Right kidney (tissue), 1 donor: ENCODE data around the gene FAM177A1.
"Not testable (repeated sequence)": the region's sequence is repeated elsewhere in the genome, so short reads cannot be mapped to it uniquely, and the experiment has no call there.

Experiments
- DNase-seq: peaks from one replicate; pipeline ENCODE4 v3.0.0-alpha.2; 2016

FAM177A1 gene

DNA sequence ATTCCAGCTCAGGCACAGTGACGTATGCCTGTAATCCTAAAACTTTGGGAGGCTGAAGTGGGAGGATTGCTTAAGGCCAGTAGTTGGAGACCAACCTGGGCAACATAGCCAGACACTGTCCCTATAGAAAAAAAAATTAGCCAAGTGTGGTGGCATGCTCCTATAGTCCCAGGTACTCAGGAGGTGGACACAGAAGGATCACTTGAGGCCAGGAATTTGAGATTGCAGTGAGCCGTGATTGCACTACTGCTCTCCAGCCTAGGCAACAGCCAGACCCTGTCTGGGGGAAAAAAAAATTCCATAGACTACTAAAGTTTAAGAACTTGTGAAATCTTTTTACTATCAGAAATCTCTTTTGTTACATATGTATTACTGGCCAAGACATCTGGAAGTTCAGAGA lies 6.6 kb downstream of the FAM177A1 start:
- DNase-seq: no peak

- DNase-seq: not testable (repeated sequence)
Measured at GRCh38 chr14:35061113-35061791, 15.2 kb downstream of the FAM177A1 start.

DNA sequence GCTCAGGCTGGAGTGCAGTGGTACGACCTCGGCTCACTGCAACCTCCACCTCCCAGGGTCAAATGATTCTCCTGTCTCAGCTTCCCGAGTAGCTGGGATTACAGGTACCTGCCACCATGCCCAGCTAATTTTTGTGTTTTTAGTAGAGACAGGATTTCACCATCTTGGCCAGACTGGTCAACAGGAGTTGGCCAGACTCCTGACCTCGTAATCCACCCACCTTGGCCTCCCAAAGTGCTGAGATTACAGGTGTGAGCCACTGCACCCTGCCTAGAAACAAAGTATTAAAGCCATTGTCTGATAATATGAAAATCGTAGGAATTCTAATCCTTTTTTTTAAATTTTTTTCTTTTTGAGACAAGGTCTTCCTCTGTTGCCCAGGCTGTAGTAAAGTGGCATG lies 19.7 kb downstream of the FAM177A1 start:
- not testable (repeated sequence) for DNase-seq

GRCh38 chr14:35068238-35069012 lies 22.4 kb downstream of the FAM177A1 start:
- no peak for DNase-seq

- no peak for DNase-seq
Measured at GRCh38 chr14:35072226-35072625, 26.2 kb downstream of the FAM177A1 start.

DNA sequence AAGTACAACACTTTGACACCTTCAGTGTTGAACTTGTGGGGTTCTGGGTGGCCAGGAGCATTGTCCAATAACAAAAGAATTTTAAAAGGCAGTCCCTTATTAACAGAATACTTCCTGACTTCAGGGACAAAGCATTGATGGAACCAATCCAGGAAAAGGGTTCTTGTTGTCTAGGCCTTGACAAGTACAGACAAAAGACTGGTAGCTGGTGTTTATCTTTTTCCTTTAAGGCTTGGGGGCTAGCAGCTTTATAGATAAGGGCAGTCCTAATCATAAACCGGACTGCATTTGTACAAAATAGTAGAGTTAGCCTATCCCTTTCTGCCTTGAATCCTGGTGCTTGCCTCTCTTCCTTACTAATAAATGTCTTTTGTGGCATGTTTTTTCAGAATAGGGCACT lies 27.4 kb downstream of the FAM177A1 start:
- DNase-seq: no peak

DNA sequence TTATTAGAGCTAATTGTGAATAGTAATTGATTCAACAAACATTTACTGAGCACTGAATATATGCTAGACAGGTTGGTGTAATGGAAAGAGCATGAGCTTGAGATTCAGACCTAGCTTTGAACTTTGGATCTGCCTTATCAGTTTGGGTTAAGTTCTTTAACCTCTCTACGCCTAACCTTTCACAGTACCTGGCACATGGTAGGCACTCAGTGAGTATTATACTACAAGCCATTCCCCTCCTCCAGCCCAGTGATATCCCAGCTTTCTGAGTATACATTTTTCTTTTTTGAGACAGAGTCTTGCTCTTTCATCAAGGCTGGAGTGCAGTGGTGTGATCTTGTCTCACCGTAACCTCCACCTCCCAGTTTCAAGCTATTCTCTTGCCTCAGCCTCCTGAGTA lies 32.0 kb downstream of the FAM177A1 start:
- DNase-seq: no peak

GRCh38 chr14:35079742-35080141 lies 33.7 kb downstream of the FAM177A1 start:
- DNase-seq: no peak

DNA sequence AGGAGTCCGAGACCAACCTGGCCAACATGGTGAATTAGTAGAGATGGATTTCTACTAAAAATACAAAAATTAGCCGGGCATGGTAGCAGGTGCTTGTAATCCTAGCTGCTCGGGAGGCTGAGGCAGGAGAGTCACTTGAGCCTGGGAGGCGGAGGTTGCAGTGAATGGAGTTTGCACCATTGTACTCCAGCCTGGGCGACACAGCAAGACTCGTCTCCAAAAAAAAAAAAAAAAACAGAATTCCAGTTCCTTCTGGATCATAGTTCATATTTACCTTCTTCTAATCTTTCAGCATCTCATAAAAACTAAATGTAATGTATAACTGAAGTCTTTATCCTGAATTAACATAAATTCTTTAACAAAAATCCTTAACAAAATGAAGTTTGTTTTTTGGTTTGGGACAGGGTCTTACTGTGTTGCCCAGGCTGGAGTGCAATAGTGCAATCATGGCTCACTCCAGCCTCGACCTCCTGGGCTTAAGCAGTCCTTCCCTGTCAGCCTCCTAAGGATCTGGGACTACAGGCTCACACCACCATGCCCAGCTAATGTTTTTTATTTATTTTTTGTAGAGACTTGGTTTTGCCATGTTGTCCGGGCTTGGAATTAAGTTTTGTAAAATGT lies 37.6 kb downstream of the FAM177A1 start:
- DNase-seq: no peak

- no peak for DNase-seq
Measured at GRCh38 chr14:35085441-35085840, 39.4 kb downstream of the FAM177A1 start.

GRCh38 chr14:35088514-35088913 lies 42.4 kb downstream of the FAM177A1 start:
- no peak for DNase-seq

GRCh38 chr14:35094645-35095044 lies 48.6 kb downstream of the FAM177A1 start:
- DNase-seq: not testable (repeated sequence)

- no peak for DNase-seq
Measured at GRCh38 chr14:35107866-35108265, 61.8 kb downstream of the FAM177A1 start.

DNA sequence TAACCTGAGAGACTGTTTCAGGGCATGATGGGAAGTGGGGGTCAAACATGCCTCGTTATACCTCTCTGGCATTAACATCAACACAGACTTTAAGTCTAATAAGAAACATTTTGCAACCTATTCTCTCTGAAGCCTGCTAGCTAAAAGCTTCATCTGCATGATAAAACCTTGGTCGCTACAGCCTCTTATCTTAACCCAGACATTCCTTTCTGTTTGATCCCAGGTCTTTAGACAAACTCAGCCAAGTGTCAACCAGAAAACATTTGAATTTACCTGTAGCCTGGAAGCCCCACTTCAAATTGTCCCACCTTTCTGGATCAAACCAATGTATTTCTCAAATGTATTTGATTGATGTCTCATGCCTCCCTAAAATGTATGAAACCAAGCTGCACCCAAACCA lies 66.6 kb downstream of the FAM177A1 start:
- DNase-seq: no peak

GRCh38 chr14:35113308-35113950 lies 67.4 kb downstream of the FAM177A1 start:
- DNase-seq: no peak

DNA sequence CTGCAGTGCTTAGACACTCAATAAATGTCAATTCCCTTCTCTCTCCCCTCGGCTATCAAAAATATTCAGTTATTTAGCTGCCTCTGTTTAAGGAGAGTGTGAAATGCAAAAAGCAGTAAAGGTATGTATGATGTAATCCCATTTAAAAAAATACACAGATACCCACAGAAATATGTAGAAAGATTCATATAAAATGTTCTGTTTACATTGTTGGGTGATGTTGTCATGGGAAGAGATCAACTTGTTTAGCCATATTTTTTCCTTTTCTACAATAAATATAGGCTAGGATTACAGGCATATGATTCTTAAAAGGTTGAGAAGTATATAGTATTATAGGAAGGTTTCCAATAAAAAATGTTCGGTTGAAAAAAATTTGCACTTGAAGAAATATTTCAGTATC lies 68.0 kb downstream of the FAM177A1 start:
- DNase-seq: no peak

DNA sequence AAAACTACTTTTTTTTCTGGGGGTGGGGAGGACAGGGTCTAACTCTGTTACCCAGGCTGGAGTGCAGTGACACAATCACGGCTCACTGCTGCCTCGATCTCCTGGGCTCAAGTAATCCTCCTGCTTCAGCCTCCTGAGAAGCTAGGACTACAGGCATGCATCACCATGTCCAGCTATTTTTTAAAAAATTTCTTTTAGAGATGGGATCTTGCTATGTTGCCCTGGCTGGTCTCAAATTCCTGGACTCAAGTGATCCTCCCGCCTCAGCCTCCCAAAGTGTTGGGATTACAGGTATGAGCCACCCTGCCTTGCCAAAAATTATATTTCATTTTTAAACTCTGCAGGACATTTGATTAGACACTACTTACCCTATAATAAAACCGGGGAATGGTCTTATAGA lies 70.2 kb downstream of the FAM177A1 start:
- DNase-seq: no peak

DNA sequence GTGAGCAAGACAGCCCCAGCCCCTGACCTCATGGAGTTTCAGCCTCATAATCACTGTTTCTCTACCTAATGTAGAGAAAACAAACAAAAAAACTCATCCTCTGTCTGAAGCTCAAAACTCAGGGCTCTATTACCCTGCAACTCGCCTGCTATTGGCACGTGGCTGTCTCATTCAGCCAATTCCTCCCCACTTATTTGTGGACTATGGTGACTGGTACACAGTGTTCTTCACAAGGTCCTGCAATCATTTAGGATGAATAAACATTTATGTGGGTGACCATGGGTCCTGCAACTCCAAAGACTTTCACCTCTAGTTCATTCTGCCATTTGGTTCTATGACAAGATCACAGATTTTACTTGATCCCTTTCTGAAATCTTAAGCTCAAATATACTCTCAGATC lies 71.0 kb downstream of the FAM177A1 start:
- no peak for DNase-seq

GRCh38 chr14:35121026-35121886 lies 75.2 kb downstream of the FAM177A1 start:
- DNase-seq: peak; percentile 10

DNA sequence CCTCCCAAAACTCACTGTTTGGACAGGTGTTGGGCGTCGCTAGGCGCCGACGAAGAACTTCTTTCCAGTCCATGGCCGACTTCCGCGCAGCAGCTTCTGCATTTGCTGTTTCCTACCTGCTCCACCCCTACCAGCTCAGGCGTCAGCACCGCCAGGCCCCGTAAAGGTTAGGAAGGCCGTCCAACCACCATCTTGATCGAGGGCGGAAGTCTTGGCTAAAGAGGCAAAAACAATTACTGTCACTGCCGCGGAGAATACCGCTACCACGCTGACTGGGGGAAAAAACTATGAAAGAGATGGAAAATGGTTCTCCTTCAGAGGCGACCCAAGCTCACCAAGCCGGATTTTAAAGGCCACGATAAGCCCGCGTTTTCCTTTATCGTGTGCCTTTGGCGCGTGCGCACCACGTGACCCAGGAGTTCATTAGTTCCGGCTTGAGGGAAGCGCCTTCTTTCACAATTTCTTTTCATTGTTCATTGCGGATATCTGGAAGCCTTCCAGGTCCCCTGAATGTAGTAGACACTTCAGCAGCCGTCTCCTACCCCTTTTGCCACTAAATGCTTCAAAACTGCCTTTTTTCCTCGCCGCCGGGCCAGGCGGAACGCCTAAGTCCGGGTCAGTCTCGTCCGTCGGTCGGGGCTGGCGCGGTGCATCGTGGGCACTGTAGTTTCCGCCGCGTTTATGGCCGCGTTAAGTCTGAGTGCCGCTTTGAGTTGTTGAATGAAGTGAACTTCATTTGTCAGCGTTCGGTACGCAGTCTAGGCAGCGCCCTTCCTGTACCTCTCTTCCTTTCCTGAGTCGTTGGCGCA lies 76.0 kb downstream of the FAM177A1 start, which contains the start of the genes PPP2R3C and PRORP:
PPP2R3C (minus strand) TSS at position 104 of the 809 bp plus-strand sequence; CDS start at position 73, 31 bp downstream.
PRORP (plus strand) TSS at position 666 of the 809 bp plus-strand sequence. CDS start 694 bp downstream, outside the sequence.
- DNase-seq: peak; percentile 99
